Nephron (organoid): ENCODE measurements around the gene CCND1.

Experiments
- H3K27ac Mint-ChIP-seq, 3 experiments: 2 replicates each; pipeline ENCODE4 v1.8.0; 2020; ENCODE audit warnings: mixed read lengths in 3 of 3, mild to moderate bottlenecking in 2 of 3, moderate library complexity in 1 of 3
- H3K27me3 Mint-ChIP-seq: 2 replicates; pipeline ENCODE4 v1.8.0; 2021; ENCODE audit warnings: low read depth, mild to moderate bottlenecking, moderate library complexity, mixed read lengths
- H3K36me3 Mint-ChIP-seq: 2 replicates; pipeline ENCODE4 v1.8.0; 2020; ENCODE audit warnings: low read depth, mixed read lengths
- H3K4me1 Mint-ChIP-seq: 2 replicates; pipeline ENCODE4 v1.8.0; 2020; ENCODE audit warnings: mixed read lengths
- H3K4me3 Mint-ChIP-seq, 3 experiments: 2 replicates each; pipeline ENCODE4 v1.8.0; 2020; ENCODE audit warnings: mild to moderate bottlenecking in 3 of 3, mixed read lengths in 3 of 3, moderate library complexity in 2 of 3
- H3K9me3 Mint-ChIP-seq: 2 replicates; pipeline ENCODE4 v1.8.0; 2020; ENCODE audit warnings: mixed read lengths
- CTCF ChIP-seq, 3 experiments: fragments of 200-600 bp; sonication (generic); IDR thresholded peaks; one replicate each; pipeline ENCODE4 v1.5.0; 2021; ENCODE audit warnings: antibody characterized with exemption in 3 of 3; ENCODE audit not compliant: unreplicated experiment in 3 of 3

CCND1 gene

GRCh38 chr11:69696749-69697468 is 56.0 kb downstream of the CCND1 start:
- Mint-ChIP-seq H3K9me3 (peaks cover 6% of the 10 kb centered on the region), H3K27ac (peak overlapping the region in 1 of 3 experiments; percentile 5), H3K4me3 (no peak overlapping the region), H3K27me3 (peaks cover 54% of the 10 kb centered on the region), H3K4me1 (peaks cover 18% of the 10 kb centered on the region), H3K36me3 (no peaks in the 10 kb centered on the region)
- TF ChIP-seq CTCF (IDR thresholded peaks at IDR 0.05; ENCODE audit: unreplicated experiment in 3 of 3), result no peak

GRCh38 chr11:69697469-69697843 is 56.5 kb downstream of the CCND1 start:
- Mint-ChIP-seq H3K4me3 (no peak overlapping the region), H3K4me1 (peaks cover 19% of the 10 kb centered on the region), H3K36me3 (no peaks in the 10 kb centered on the region), H3K27me3 (peaks cover 57% of the 10 kb centered on the region), H3K27ac (peak overlapping the region in 1 of 3 experiments; percentile 5), H3K9me3 (peaks cover 2% of the 10 kb centered on the region)
- TF ChIP-seq CTCF (IDR thresholded peaks at IDR 0.05; ENCODE audit: unreplicated experiment in 3 of 3), result no peak

- no peak for TF ChIP-seq CTCF (IDR thresholded peaks at IDR 0.05; ENCODE audit: unreplicated experiment in 3 of 3)
- H3K27ac Mint-ChIP-seq, result no peak overlapping the region
Observed at GRCh38 chr11:69697861-69698260, 56.9 kb downstream of the CCND1 start.

GRCh38 chr11:69698362-69698761 is 57.4 kb downstream of the CCND1 start:
- H3K36me3 Mint-ChIP-seq, result no peaks in the 10 kb centered on the region

More at GRCh38 chr11:69697861-69698260, 56.9 kb downstream of the CCND1 start:
- H3K36me3 Mint-ChIP-seq, result no peaks in the 10 kb centered on the region
- H3K27me3 Mint-ChIP-seq, result peaks cover 57% of the 10 kb centered on the region
- H3K4me1 Mint-ChIP-seq, result peaks cover 23% of the 10 kb centered on the region
- no peaks in the 10 kb centered on the region for H3K9me3 Mint-ChIP-seq
- no peak overlapping the region for H3K4me3 Mint-ChIP-seq

GRCh38 chr11:69699213-69699612 is 58.3 kb downstream of the CCND1 start:
- Mint-ChIP-seq H3K9me3 (no peaks in the 10 kb centered on the region), H3K36me3 (no peaks in the 10 kb centered on the region), H3K4me3 (no peak overlapping the region), H3K4me1 (peaks cover 27% of the 10 kb centered on the region), H3K27me3 (peaks cover 62% of the 10 kb centered on the region), H3K27ac (no peak overlapping the region)
- no peak for TF ChIP-seq CTCF (IDR thresholded peaks at IDR 0.05; ENCODE audit: unreplicated experiment in 3 of 3)

More at GRCh38 chr11:69698362-69698761, 57.4 kb downstream of the CCND1 start:
- Mint-ChIP-seq H3K9me3 (no peaks in the 10 kb centered on the region), H3K4me1 (peaks cover 27% of the 10 kb centered on the region), H3K4me3 (no peak overlapping the region), H3K27me3 (peaks cover 60% of the 10 kb centered on the region), H3K27ac (no peak overlapping the region)
- TF ChIP-seq CTCF (IDR thresholded peaks at IDR 0.05; ENCODE audit: unreplicated experiment in 3 of 3), result no peak
